ENCODE measurements around the gene C12orf56. TPM values are rescaled to one million over a fixed set of nuclear protein-coding genes. Genes with fewer than 3 reads are reported as not detected.

The C12orf56 gene
- total and polyA plus RNA-seq, 9 of the 15 experiments (the other 6 are each of a cell fraction or from before 2014, with no cell fraction given) = 0.40 to 4.8 (median 1.2) TPM

- no peaks in the 10 kb centered on the region for H3K79me2 ChIP-seq (ENCODE audit: control insufficient read depth, insufficient read depth, low read length)
- POLR2A ChIA-PET = interaction anchor here (0.6 to 0.7 kb wide), 2 partner anchors 9 to 47 kb away, joined by 3 to 4 read pairs; no protein-coding TSS in a partner anchor
- peaks cover 5 to 10% of the 10 kb centered on the region in 2 experiments; a peak in 4 of 5 replicates for H3K27me3 ChIP-seq (ENCODE audit: control insufficient read depth in 2 of 2, insufficient read depth in 2 of 2, low read length in 2 of 2)
- no peak overlapping the region for H3K27ac ChIP-seq (ENCODE audit: extremely low read depth, low read depth, low read length)
- FAIRE-seq (no peak), DNase-seq (ENCODE audit: extremely low read depth in 1 of 4, low spot score in 3 of 4) (no peak), ATAC-seq (peak; percentile 55; the same call in 2 of the 3 replicates)
- no peaks in the 10 kb centered on the region for H3K36me3 ChIP-seq (ENCODE audit: control insufficient read depth, insufficient read depth, low read length)
- H3K4me1 ChIP-seq (replicated peaks in 1 of 2; ENCODE audit: control insufficient read depth in 2 of 2, insufficient read depth in 2 of 2, low read length in 2 of 2) = no peaks in the 10 kb centered on the region
- TF ChIP-seq CTCF (IDR thresholded peaks at IDR 0.05 in 2 of 3, conservative IDR thresholded peaks at IDR 0.05 in 1 of 3; ENCODE audit: insufficient read depth in 2 of 3, low read depth in 1 of 3, low read length in 3 of 3) = peak in 1 of 3 experiments; percentile 20; a peak in 1 of 6 replicates
- TF ChIP-seq TCF3 (CRISPR knock-in tag; IDR thresholded peaks at IDR 0.05) = no peak
- no peak for TF ChIP-seq RBM25 (IDR thresholded peaks at IDR 0.05; ENCODE audit: low read depth, low read length, severe bottlenecking)
- TF ChIP-seq ZFPM2 (CRISPR knock-in tag; IDR thresholded peaks at IDR 0.05) = no peak
- H3K9ac ChIP-seq (ENCODE audit: insufficient read depth in 1 of 2, low read depth in 2 of 2, low read length in 2 of 2) = no peak overlapping the region
- H3K9me1 ChIP-seq (ENCODE audit: control insufficient read depth, insufficient read depth, low read length) = no peaks in the 10 kb centered on the region
- H4K20me1 ChIP-seq (replicated peaks; ENCODE audit: control insufficient read depth, insufficient read depth, low read length) = no peaks in the 10 kb centered on the region
- CTCF ChIA-PET (ENCODE audit: low intra/inter-chr PET ratio) = no interaction called here
- no peak overlapping the region for H3K4me3 ChIP-seq
- intact Hi-C loops (cut with micrococcal nuclease) (no loop called here), in situ Hi-C loops (cut with MboI) (no loop called here)
- H2AFZ ChIP-seq (ENCODE audit: low read depth, low read length) = no peak overlapping the region
- no peak overlapping the region for H3K4me2 ChIP-seq (ENCODE audit: insufficient read depth, low read length)
- H3K9me3 ChIP-seq (replicated peaks; ENCODE audit: control insufficient read depth, insufficient read depth, low read depth, low read length) = no peaks in the 10 kb centered on the region
- no TSS peak for BruUV-seq (replicated peaks)
Observed at GRCh38 chr12:64236549-64236948, 154.0 kb downstream of the C12orf56 start.

- H3K79me2 ChIP-seq (ENCODE audit: control insufficient read depth, insufficient read depth, low read length) = no peaks in the 10 kb centered on the region
- WGBS (ENCODE audit: insufficient coverage, low coverage, missing lambda C conversion rate) = 0% methylated on average over 1 of the region's 1 CpG
- no TSS peak for BruUV-seq (replicated peaks)
- TF ChIP-seq RBFOX2 (IDR thresholded peaks at IDR 0.05; ENCODE audit: low read depth, low read length) (no peak), SIRT6 (IDR thresholded peaks at IDR 0.05; ENCODE audit: low read depth, low read length) (no peak), LARP7 (IDR thresholded peaks at IDR 0.05) (no peak)
- DNase-seq (ENCODE audit: extremely low read depth in 1 of 4, low spot score in 3 of 4) (no peak), ATAC-seq (no peak), FAIRE-seq (no peak)
- CTCF ChIA-PET (ENCODE audit: low intra/inter-chr PET ratio) = no interaction called here
- no peaks in the 10 kb centered on the region for H3K36me3 ChIP-seq (ENCODE audit: control insufficient read depth, insufficient read depth, low read length)
- peaks cover 9 to 13% of the 10 kb centered on the region in 2 experiments for H3K27me3 ChIP-seq (ENCODE audit: control insufficient read depth in 2 of 2, insufficient read depth in 2 of 2, low read length in 2 of 2)
- H3K9ac ChIP-seq (ENCODE audit: insufficient read depth in 1 of 2, low read depth in 2 of 2, low read length in 2 of 2) = no peak overlapping the region
- H3K4me2 ChIP-seq (ENCODE audit: insufficient read depth, low read length) = no peak overlapping the region
- no peaks in the 10 kb centered on the region for H3K9me1 ChIP-seq (ENCODE audit: control insufficient read depth, insufficient read depth, low read length)
- H3K4me1 ChIP-seq (replicated peaks in 1 of 2; ENCODE audit: control insufficient read depth in 2 of 2, insufficient read depth in 2 of 2, low read length in 2 of 2) = no peaks in the 10 kb centered on the region
- no peaks in the 10 kb centered on the region; the same call in 1 of the 2 replicates for H3K9me3 ChIP-seq (replicated peaks; ENCODE audit: control insufficient read depth, insufficient read depth, low read depth, low read length)
- in situ Hi-C loops (cut with MboI) = no loop called here
- no peak overlapping the region for H2AFZ ChIP-seq (ENCODE audit: low read depth, low read length)
- intact Hi-C loops (cut with micrococcal nuclease) = no loop called here
- no peak overlapping the region for H3K4me3 ChIP-seq
- H4K20me1 ChIP-seq (replicated peaks; ENCODE audit: control insufficient read depth, insufficient read depth, low read length) = no peaks in the 10 kb centered on the region
- POLR2A ChIA-PET = no interaction called here
- no peak overlapping the region for H3K27ac ChIP-seq (ENCODE audit: extremely low read depth, low read depth, low read length)
Observed at GRCh38 chr12:64232196-64232595, 158.4 kb downstream of the C12orf56 start.

All from K562 (cell line).